Fibroblast of mammary gland (primary cell): ENCODE measurements around the gene L3MBTL2.

ENCODE experiments used
- DNase-seq: peaks from one replicate; pipeline ENCODE4 v3.0.0-alpha.2; 2010; ENCODE audit warnings: low read depth
- H3K4me3 ChIP-seq: 2 replicates; pipeline ENCODE4 v1.5.1; 2011; ENCODE audit warnings: low read depth, mild to moderate bottlenecking, low read length, moderate library complexity; ENCODE audit not compliant: control insufficient read depth
- CTCF ChIP-seq: conservative IDR thresholded peaks from 2 replicates; pipeline ENCODE4 v1.5.1; 2011; ENCODE audit warnings: low read depth, low read length, inconsistent platforms; ENCODE audit not compliant: control insufficient read depth, insufficient read depth

Gene L3MBTL2

GRCh38 chr22:41204992-41205900, at the start of gene L3MBTL2:
Gene L3MBTL2 (plus strand): TSS chr22:41205312. CDS start chr22:41205363, 51 bp downstream.
- H3K4me3 ChIP-seq: peak within 1 kb of the TSS; percentile 100
- no peak for TF ChIP-seq CTCF
- DNase-seq: peak; percentile 91

- no peak for DNase-seq
- no peak for TF ChIP-seq CTCF
- H3K4me3 ChIP-seq: no peak overlapping the region
These were observed 48.0 kb upstream of the L3MBTL2 start for GRCh38 chr22:41157083-41157482.

GRCh38 chr22:41169157-41169556, 36.0 kb upstream of the L3MBTL2 start:
- TF ChIP-seq CTCF: no peak
- H3K4me3 ChIP-seq: no peak overlapping the region
- no peak for DNase-seq

GRCh38 chr22:41171996-41172395, 33.1 kb upstream of the L3MBTL2 start:
- DNase-seq: no peak
- no peak for TF ChIP-seq CTCF
- no peak overlapping the region for H3K4me3 ChIP-seq

GRCh38 chr22:41175546-41175945, 29.6 kb upstream of the L3MBTL2 start:
- H3K4me3 ChIP-seq: no peak overlapping the region
- no peak for DNase-seq
- TF ChIP-seq CTCF: no peak

GRCh38 chr22:41177040-41177621, 28.0 kb upstream of the L3MBTL2 start:
- no peak for DNase-seq
- H3K4me3 ChIP-seq: no peak overlapping the region
- no peak for TF ChIP-seq CTCF
